Ammon's horn (tissue), 1 donor: Measurements from ENCODE around the gene TRAM2.
A peak's percentile ranks its signal among the peaks of the same experiment; 100 is the strongest.

Source experiments
- DNase-seq: peaks from one replicate; pipeline ENCODE4 v3.0.0-alpha.2; 2016; ENCODE audit warnings: low spot score

TRAM2 gene

DNA sequence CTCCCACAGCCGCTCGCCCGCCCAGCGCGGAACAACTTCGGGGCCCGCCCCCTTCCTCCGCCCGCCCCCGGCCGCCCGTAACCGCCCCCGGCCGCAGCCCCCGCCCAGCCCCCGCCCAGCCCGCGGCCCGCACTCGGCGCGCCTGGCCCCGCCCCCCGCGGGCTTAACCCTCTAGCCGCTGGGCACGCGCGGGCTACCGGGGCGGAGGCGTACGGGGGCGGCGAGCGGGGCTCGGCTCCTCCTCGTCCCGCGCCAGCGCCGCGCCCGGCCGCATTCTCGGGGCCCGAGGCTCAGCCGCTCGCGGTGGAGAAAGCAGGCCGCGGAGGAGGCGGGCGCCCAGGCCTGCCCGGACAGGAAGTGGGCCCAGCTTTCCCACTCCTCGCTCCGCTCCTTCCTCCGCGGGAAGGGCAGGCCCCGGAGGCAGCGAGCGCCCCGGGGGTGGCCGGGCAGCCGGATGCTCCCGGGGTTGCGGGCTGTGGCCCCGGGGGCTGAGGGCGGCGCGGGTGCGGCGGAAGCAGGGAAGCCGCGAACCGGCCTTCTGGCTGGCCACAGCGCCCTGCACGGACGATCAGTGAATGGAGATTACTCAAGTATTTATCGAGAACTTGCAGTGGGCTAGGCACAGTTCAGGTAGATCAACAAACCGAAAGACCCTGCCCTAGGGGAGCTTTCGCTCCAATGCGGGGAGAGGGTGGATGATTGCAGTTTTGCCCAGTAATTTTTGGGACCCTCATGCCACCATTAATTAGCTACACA lies at the start of gene TRAM2:
TSS of gene TRAM2 (minus strand) at position 39 of the 756 bp plus-strand sequence. CDS start 145 bp downstream, outside the sequence.
- peak; percentile 74 for DNase-seq

DNA sequence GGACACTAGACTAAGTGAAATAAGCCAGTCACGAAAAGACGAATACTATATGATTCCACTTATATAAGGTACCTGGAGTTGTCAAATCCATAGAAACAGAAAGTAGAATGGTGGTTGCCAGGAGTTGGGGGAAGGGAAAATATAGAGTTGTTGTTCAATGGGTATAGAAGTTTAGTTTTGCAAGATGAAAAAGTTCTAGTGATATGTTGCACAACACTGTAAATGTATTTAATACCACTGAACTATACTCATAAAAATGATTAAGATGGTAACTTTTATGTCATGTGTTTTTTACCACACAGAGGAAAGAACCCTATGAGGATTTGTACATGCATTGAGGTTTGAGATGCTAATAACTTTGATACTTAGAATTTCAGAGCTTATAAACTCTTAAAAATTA lies 46.0 kb upstream of the TRAM2 start:
- DNase-seq, result no peak

- DNase-seq, result no peak
Measured at GRCh38 chr6:52621631-52622030, 44.8 kb upstream of the TRAM2 start.

- DNase-seq, result no peak
Measured at GRCh38 chr6:52620906-52621190, 44.0 kb upstream of the TRAM2 start.

DNA sequence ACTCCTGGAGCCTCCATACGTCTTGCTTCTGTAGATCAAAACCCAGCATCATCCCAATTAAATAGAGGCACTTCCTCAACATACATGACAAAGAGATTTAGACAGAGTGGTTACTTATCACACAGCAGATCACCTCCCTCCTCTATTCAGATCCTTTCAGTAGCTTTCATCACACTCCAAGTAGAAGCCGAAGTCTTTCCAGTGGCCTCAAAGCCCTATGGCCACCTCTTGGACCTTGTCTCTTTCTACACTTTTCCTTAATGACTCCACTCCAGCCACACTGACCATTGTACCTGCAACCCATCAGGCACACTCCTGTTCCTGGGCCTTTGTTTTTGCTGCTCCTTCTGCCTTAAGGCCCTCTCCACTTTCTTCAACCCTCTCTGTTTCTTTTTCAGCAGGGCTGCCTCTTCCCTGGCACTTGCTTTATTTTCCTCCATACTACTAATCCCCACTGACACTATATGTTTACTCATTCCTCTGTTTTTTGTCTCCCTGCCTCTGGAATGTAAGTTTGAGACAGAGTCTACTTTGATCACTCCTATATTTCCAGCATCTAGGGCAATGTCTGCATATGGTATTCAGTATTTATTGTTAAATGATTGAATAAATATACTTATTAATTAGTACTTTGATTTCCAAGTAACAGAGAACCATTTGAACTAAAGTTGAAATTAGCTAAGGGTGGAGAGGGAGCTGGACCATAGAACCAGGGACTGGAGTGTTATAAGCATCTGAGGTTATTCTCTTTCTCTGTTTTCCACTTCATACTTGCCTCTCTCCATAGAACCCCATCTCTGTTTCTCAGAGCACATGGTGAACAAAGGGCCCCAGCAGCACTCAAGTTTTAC lies 43.4 kb upstream of the TRAM2 start:
- no peak for DNase-seq

GRCh38 chr6:52617087-52617486 lies 40.2 kb upstream of the TRAM2 start:
- DNase-seq, result no peak

GRCh38 chr6:52616059-52616690 lies 39.3 kb upstream of the TRAM2 start:
- DNase-seq, result no peak

DNA sequence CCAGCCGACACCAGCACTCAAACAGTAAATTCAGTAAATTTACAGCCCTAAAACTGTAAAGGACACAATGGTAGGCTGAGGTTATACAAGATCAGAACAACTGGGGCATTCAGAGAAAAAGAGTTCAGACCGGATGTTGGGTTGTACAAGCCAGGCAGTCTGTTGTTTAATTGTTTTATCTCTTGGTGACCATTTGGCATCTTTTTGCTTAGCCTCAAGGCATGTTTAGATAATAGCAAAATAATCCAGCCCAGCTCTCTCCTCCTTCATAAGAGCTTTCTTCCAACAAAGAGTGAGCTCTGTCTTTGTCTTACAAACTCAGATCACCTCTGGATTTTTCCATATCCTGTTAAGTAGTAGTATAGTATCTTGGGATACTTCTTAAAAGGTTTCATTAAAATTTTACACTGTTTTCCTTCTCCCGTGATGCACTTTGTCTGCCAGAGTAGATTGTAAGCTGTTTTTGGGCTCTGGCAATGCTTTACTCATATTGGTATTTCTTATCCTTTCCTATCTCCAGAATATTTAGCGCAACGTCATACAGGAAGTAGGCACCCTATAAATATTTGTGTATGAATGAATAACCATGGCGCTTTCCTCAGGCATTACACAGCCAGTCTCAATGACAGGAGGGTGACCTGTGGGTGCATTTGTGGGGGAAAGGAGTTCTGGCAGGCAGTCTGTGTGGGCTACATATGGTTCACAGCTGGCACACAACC lies 35.6 kb upstream of the TRAM2 start:
- no peak for DNase-seq

DNA sequence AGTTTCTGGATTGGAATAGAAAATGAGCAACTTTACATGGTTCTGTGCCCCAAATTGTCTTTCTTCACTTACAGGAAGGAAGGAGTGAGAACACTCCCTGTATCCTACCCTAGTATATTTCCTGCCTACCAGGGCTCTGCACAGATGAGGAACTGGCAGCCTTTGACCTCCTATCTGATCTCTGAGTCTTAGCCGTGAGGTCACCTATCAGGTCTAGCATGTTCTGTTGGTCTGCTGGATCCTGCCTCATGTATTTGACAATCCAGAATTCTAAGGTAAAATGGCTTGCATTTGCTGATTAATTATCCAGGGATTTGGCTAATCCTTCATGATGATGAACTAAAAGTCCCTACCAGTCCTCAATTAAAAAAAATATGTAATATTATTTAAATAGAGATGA lies 35.0 kb upstream of the TRAM2 start:
- no peak for DNase-seq

DNA sequence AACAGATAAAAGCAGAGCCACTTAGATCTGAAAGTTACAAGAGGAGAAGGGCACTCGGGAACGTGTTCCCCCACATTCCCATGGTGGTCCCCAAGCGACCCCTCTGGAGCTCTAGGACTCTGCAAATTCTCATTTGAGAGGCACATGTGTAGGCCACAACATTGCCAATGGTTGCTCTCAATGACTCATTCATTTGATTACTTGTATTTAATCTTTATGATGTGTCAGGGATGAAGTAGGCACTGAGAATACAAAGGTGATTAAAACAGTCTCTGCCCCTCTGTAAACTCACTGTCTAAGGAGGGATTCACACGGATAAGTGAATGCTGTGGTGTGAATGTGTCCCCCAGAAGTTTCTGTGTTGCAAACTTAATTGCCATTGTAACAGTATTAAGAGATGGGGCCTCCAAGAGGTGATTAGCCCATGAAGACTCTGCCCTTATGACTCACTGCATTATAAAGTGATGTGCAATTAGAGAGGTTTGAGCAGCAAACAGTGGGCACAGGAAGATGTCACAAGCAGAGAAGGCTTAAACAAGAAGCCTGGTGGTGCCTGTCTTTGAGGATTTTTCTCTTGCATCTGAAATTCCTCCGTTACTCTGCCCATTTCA lies 34.0 kb upstream of the TRAM2 start:
- no peak for DNase-seq

GRCh38 chr6:52610011-52610410 lies 33.2 kb upstream of the TRAM2 start:
- DNase-seq, result no peak

DNA sequence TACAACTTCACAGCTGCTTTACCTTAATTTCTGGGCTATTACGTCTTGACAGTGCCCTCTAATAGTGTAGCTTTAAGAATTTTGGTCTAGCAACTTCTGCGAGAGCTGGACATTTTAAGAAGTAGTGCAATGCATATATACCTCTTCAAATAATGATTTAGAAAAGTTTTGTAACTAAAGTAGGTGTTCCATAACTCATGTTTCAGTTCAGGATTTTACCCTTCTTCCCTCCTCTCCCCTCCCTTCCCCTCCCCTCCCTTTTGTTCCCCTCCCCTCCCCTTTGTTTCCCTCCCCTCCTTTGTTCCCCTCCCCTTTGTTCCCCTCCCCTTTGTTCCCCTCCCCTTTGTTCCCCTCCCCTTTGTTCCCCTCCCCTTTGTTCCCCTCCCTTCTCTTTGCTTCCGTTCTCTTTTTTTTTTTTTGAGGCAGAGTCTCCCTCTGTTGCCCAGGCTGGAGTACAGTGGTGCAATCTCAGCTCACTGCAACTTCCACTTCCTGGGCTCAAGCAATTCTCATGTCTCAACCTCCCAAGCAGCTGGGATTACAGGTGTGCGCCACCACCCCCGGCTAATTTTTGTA lies 28.8 kb upstream of the TRAM2 start:
- no peak for DNase-seq

GRCh38 chr6:52603000-52603795 lies 26.3 kb upstream of the TRAM2 start:
- DNase-seq, result no peak

DNA sequence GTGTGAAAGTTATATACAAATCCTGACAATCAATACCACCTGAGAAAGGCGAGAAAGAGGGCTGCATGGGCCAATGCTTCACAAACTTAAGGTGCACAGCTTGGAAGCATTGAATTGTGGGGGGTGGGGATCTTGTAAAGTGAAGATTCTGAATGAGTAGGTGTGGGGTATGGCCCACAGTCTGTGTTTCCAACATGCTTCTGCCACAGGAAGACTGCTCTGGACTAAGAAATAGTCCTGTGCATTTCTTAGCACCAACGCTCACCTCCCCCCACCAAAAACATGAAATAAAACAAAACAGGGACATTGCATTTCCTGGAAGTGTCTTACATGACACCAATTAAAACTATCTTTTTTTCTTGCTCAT lies 21.9 kb upstream of the TRAM2 start:
- DNase-seq, result no peak

GRCh38 chr6:52598123-52598823 lies 21.4 kb upstream of the TRAM2 start:
- peak; percentile 64 for DNase-seq

- no peak for DNase-seq
Measured at GRCh38 chr6:52597738-52598122, 20.9 kb upstream of the TRAM2 start.

GRCh38 chr6:52596371-52597028 lies 19.6 kb upstream of the TRAM2 start:
- peak; percentile 66 for DNase-seq

- no peak for DNase-seq
Measured at GRCh38 chr6:52595796-52596130, 18.9 kb upstream of the TRAM2 start.

DNA sequence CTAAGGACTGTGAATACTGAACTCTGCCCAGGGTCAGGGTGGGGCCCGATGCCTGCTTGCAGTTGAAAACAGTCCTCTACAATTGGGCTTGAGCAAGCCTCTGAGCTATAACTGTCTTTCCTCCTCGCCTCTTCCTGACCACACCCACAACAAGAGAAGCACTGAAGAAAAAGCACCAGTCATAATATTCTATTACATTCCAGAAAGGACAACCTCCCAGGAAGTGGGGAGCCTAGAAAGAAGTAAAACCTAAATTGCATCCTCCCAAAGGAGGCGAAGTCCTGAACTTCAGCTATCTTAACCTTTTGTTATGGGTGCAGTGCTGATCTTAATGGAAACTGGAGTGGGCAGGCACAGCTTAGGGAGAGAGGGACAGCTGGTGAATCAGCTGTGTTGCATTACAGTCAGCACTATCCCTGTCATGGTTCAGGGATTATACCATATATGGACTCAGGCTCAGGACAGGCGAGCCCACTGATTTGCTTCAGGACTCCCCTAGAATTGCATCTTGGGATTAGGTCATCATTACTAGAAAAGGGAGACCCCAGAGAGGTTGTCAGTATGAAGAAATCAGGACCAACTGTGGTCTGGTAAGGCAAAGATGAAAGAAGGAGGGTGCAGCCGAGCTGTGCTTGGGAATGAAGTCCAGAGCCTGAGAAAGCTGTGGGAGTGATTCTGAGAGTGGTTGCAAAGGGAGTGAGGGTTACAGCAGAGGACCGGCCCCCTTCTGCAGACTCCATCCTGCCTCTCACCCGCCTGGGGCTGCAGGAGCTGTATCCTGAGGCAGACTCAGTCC lies 18.3 kb upstream of the TRAM2 start:
- DNase-seq, result no peak
